Adrenal gland (tissue), 19 donors: ENCODE results near the gene ITPKC. TPM values are rescaled to one million over a fixed set of nuclear protein-coding genes. Genes with fewer than 3 reads are reported as not detected.

Source experiments
- DNase-seq, 7 donors: peaks; one replicate each; pipeline ENCODE4 v3.0.0-alpha.2; 2019 to 2020
- H3K27ac ChIP-seq, 5 donors: fragments of 200-600 bp; sonication (generic) in 4 of 5; 1 replicate in 3 of 5; 2 replicates in 2 of 5; pipeline versions ENCODE4 v1.5.1 to v1.8.0; 2016 to 2020; ENCODE audit warnings: mild to moderate bottlenecking in 1 of 5
- H3K27me3 ChIP-seq: fragments of 200-600 bp; 2 replicates; pipeline ENCODE4 v1.8.0; 2021
- H3K36me3 ChIP-seq, 2 donors: fragments of 200-600 bp; replicated peaks in 1 of 2; 1 replicate in 1 of 2; 2 replicates in 1 of 2; pipeline versions ENCODE4 v1.5.1 to v1.8.0; 2018 to 2022
- H3K4me1 ChIP-seq, 2 donors: fragments of 200-600 bp; replicated peaks in 1 of 2; 1 replicate in 1 of 2; 2 replicates in 1 of 2; pipeline versions ENCODE4 v1.5.1 to v1.8.0; 2018 to 2021
- H3K4me3 ChIP-seq, 4 donors: fragments of 200-600 bp; sonication (generic) in 3 of 4; one replicate each; pipeline ENCODE4 v1.5.1; 2016 to 2018
- H3K9me3 ChIP-seq, 3 donors: fragments of 200-600 bp; sonication (generic) in 1 of 3; replicated peaks in 1 of 3; 1 replicate in 2 of 3; 2 replicates in 1 of 3; pipeline versions ENCODE4 v1.5.1 to v1.8.0; 2016 to 2021
- CTCF ChIP-seq, 6 experiments: fragments of 450-650 bp in 4 of 6; fragments of 200-600 bp in 2 of 6; sonication (generic) in 1 of 6; IDR thresholded peaks; 1 replicate in 5 of 6; 2 replicates in 1 of 6; pipeline versions ENCODE4 v1.5.1 to v1.8.0; 2016 to 2021; ENCODE audit warnings: antibody characterized with exemption in 6 of 6, mild to moderate bottlenecking in 2 of 6, moderate library complexity in 1 of 6
- POLR2A ChIP-seq, 2 donors: fragments of 450-650 bp; IDR thresholded peaks; one replicate each; pipeline ENCODE4 v1.6.1; 2017; ENCODE audit warnings: antibody characterized with exemption in 2 of 2, mild to moderate bottlenecking in 2 of 2, moderate library complexity in 1 of 2
- WGBS, 4 donors: extraction: QIAGEN DNeasy Blood & Tissue Kit in 2 of 4; methylation state at CpG; one replicate each; pipeline versions ENCODE4 v1.1.5 to v1.1.7; 2013 to 2017; 5-methylcytosine and 5-hydroxymethylcytosine counted together
- intact Hi-C, 2 donors: fragments of 100-400 bp; cut with DNase I; formaldehyde crosslinking; loops; one replicate each; pipeline versions ENCODE4 v1.14.1 to v1.15.0; 2022 to 2023
- long read RNA-seq, 10 donors: library from polyadenylated mRNA in 3 of 10; unstranded in 2 of 10; stranded (forward) in 1 of 10; transcript quantifications; one replicate each; pipeline ENCODE4 v2.0.0 and lab custom pipeline, GENCODE V29; 2021 to 2026
- polyA plus RNA-seq, 3 donors: library from polyadenylated mRNA; stranded (reverse); fragments of 200-250 nt in 2 of 3; fragments of 350-450 nt in 1 of 3; fragmentation: Illumina TruSeq in 1 of 3; extraction: RNeasy Lipid Tissue Mini Kit (QIAGEN cat#74804) in 1 of 3; gene quantifications; one replicate each; pipeline ENCODE4 v1.2.3, GENCODE V29; 2013 to 2014
- total RNA-seq, 9 donors: library from RNA; depleted of rRNA in 4 of 9; stranded (reverse); fragments of >200 nt in 4 of 9; fragments of 120-200 nt in 1 of 9; fragmentation: NEBNext Ultra II Directional in 1 of 9; extraction: Animal tissue kit (Norgen Biotek cat#: 25700) in 1 of 9; gene quantifications; one replicate each; pipeline versions ENCODE4 v1.1.0 to v1.2.4, GENCODE V29; 2013 to 2023
- donor health status: healthy with polysubstance abuse.
- donor health status: Bipolar disorder and iron deficiency.
- donor health status: DM: yes; HTN: yes; CAD: no.
- donor health status: DM: no; HTN: no; CAD: no.
- donor health status: DM: no; HTN: no; CAD: no.
- donor health status: DM: yes; HTN: yes; CAD: no.

Gene ITPKC
- total RNA-seq (10 to 100 TPM; 10.9 to 36.1 (median 21.3) TPM), polyA plus RNA-seq (10 to 100 TPM in 2 of 3 donors, 1 to 10 TPM in 1; 7.8 to 27.6 (median 24.9) TPM)
- long read RNA-seq, donor 1, transcript ITPKC-201 (7 exons, 3,385 nt): major isoform, 6 of 13 reads
- long read RNA-seq, donor 1, partial matches to known transcripts: 7 of 13 reads
- long read RNA-seq, donor 1, other reads (novel, unspliced or antisense): 0 of 13 reads
- long read RNA-seq, donor 2, partial matches to known transcripts: 0 of 3 reads
- long read RNA-seq, donor 2, other reads (novel, unspliced or antisense): 0 of 3 reads
- long read RNA-seq, donor 3, partial matches to known transcripts: 0 of 1 reads
- long read RNA-seq, donor 3, other reads (novel, unspliced or antisense): 0 of 1 reads
- long read RNA-seq, donor 4, partial matches to known transcripts: 1 of 6 reads
- long read RNA-seq, donor 4, other reads (novel, unspliced or antisense): 3 of 6 reads
- long read RNA-seq, donor 5, transcript ITPKC-201 (7 exons, 3,385 nt): major isoform, 91 of 114 reads
- long read RNA-seq, donor 5, partial matches to known transcripts: 10 of 114 reads
- long read RNA-seq, donor 5, other reads (novel, unspliced or antisense): 13 of 114 reads
- long read RNA-seq, donor 6, partial matches to known transcripts: 3 of 6 reads
- long read RNA-seq, donor 6, other reads (novel, unspliced or antisense): 1 of 6 reads
- long read RNA-seq, donor 7: 0 reads
- long read RNA-seq, donor 8, transcript ITPKC-201 (7 exons, 3,385 nt): major isoform, 7 of 7 reads
- long read RNA-seq, donor 8, partial matches to known transcripts: 0 of 7 reads
- long read RNA-seq, donor 8, other reads (novel, unspliced or antisense): 0 of 7 reads
- long read RNA-seq, donor 9, partial matches to known transcripts: 0 of 3 reads
- long read RNA-seq, donor 9, other reads (novel, unspliced or antisense): 0 of 3 reads
- long read RNA-seq, donor 10, partial matches to known transcripts: 0 of 3 reads
- long read RNA-seq, donor 10, other reads (novel, unspliced or antisense): 0 of 3 reads

- no peaks in the 10 kb centered on the region for H3K27me3 ChIP-seq
- peak within 1 kb of the TSS; percentile 92 to 97 (median 95) for H3K27ac ChIP-seq
- WGBS, 4 donors: 0 to 1% (median 0%) methylated on average over 14 to 76 of the region's 76 CpGs
- H3K36me3 ChIP-seq: peaks cover 0 to 4% of the 10 kb centered on the region in 2 donors
- intact Hi-C loops: no loop called here
- peak; percentile 99 to 100 (median 99) for DNase-seq
- TF ChIP-seq CTCF (IDR thresholded peaks at IDR 0.05): peak in 3 of 6 experiments; percentile 24 to 61 (median 49)
- TF ChIP-seq POLR2A (IDR thresholded peaks at IDR 0.05): peak; percentile 50 to 63
- peak within 1 kb of the TSS; percentile 7 to 72 (median 44) for H3K4me3 ChIP-seq
- no peaks in the 10 kb centered on the region for H3K9me3 ChIP-seq
- H3K4me1 ChIP-seq: peaks cover 51 to 53% of the 10 kb centered on the region in 2 donors
Measured at GRCh38 chr19:40716482-40717324, at the start of gene ITPKC, which contains the start of gene COQ8B. ITPKC (plus strand) TSS chr19:40717112; CDS start chr19:40717136, 24 bp downstream. COQ8B (minus strand) TSS chr19:40716886; CDS start chr19:40714632, 2,254 bp downstream.

- intact Hi-C loops: loop anchor here in 1 of 2 donors (10.0 kb wide), 1 partner anchor 467 kb away; no protein-coding TSS in a partner anchor
- H3K27ac ChIP-seq: no peak overlapping the region
- H3K36me3 ChIP-seq: peaks cover 0 to 55% of the 10 kb centered on the region in 2 donors
- 91 to 100% (median 96%) methylated on average over 6 to 14 of the region's 14 CpGs for WGBS, 4 donors
- no peaks in the 10 kb centered on the region for H3K9me3 ChIP-seq
- H3K27me3 ChIP-seq: no peaks in the 10 kb centered on the region
- DNase-seq: no peak
- H3K4me3 ChIP-seq: no peak overlapping the region
- TF ChIP-seq POLR2A (IDR thresholded peaks at IDR 0.05) (no peak), CTCF (IDR thresholded peaks at IDR 0.05) (no peak)
- H3K4me1 ChIP-seq: peaks cover 6 to 12% of the 10 kb centered on the region in 2 donors
Measured at GRCh38 chr19:40667602-40668001, 49.3 kb upstream of the ITPKC start.

- Histone ChIP-seq H3K36me3 (peaks cover 0 to 70% of the 10 kb centered on the region in 2 donors), H3K4me1 (peaks cover 0 to 6% of the 10 kb centered on the region in 2 donors), H3K27ac (no peak overlapping the region), H3K9me3 (no peaks in the 10 kb centered on the region), H3K4me3 (no peak overlapping the region), H3K27me3 (no peaks in the 10 kb centered on the region)
- TF ChIP-seq CTCF (IDR thresholded peaks at IDR 0.05): no peak
- TF ChIP-seq POLR2A (IDR thresholded peaks at IDR 0.05): no peak
- 90 to 99% (median 92%) methylated on average over 4 to 7 of the region's 7 CpGs for WGBS, 4 donors
- DNase-seq: no peak
- intact Hi-C loops: loop anchor here in 1 of 2 donors (10.0 kb wide), 1 partner anchor 466 kb away; no protein-coding TSS in a partner anchor
Measured at GRCh38 chr19:40668991-40669614, 47.8 kb upstream of the ITPKC start.
